DND-41 (cell line): Measurements from ENCODE around the gene TTLL11.

Source experiments
- ATAC-seq: fragments of 200-7000 bp; cut with Tn5 transposase; 3 replicates; pipeline ENCODE4 v1.9.1; 2021; ENCODE audit warnings: low read depth; ENCODE audit not compliant: insufficient read depth
- DNase-seq: peaks from one replicate; pipeline ENCODE4 v3.0.0-alpha.2; 2020
- H2AFZ ChIP-seq: 2 replicates; pipeline ENCODE4 v1.6.0; 2012; ENCODE audit warnings: low read depth, low read length
- H3K27ac ChIP-seq: 2 replicates; pipeline ENCODE4 v1.5.1; 2012; ENCODE audit warnings: low read length, inconsistent platforms
- H3K27me3 ChIP-seq: fragments of 200-600 bp; sonication (generic); 2 replicates; pipeline ENCODE4 v1.6.0; 2012; ENCODE audit warnings: low read length, mild to moderate bottlenecking, inconsistent platforms; ENCODE audit not compliant: insufficient read depth, poor library complexity
- H3K36me3 ChIP-seq: 2 replicates; pipeline ENCODE4 v1.5.1; 2012; ENCODE audit warnings: low read length, inconsistent platforms; ENCODE audit not compliant: insufficient read depth
- H3K4me1 ChIP-seq: 2 replicates; pipeline ENCODE4 v1.5.1; 2012; ENCODE audit warnings: mild to moderate bottlenecking, low read length; ENCODE audit not compliant: insufficient read depth
- H3K4me2 ChIP-seq: 2 replicates; pipeline ENCODE4 v1.6.0; 2012; ENCODE audit warnings: mild to moderate bottlenecking, moderate library complexity, low read length, inconsistent platforms; ENCODE audit not compliant: insufficient read depth
- H3K4me3 ChIP-seq, 2 experiments: fragments of 200-600 bp in 1 of 2; shearing (Covaris generic) in 1 of 2; 2 replicates each; pipeline ENCODE4 v1.5.1; 2012 to 2016; ENCODE audit warnings: inconsistent platforms in 2 of 2, low read length in 2 of 2, mild to moderate bottlenecking in 2 of 2, low read depth in 1 of 2, moderate library complexity in 1 of 2
- H3K79me2 ChIP-seq: 2 replicates; pipeline ENCODE4 v1.6.0; 2012; ENCODE audit warnings: low read length, inconsistent platforms; ENCODE audit not compliant: insufficient read depth
- H3K9ac ChIP-seq: 2 replicates; pipeline ENCODE4 v1.6.0; 2012; ENCODE audit warnings: low read depth, mild to moderate bottlenecking, inconsistent platforms, low read length, moderate library complexity
- H3K9me3 ChIP-seq: 2 replicates; pipeline ENCODE4 v1.5.1; 2012; ENCODE audit warnings: low read length, moderate library complexity, mild to moderate bottlenecking, inconsistent platforms; ENCODE audit not compliant: insufficient read depth, severe bottlenecking
- H4K20me1 ChIP-seq: 2 replicates; pipeline ENCODE4 v1.6.0; 2012; ENCODE audit warnings: low read length; ENCODE audit not compliant: insufficient read depth
- CTCF ChIP-seq: IDR thresholded peaks from 2 replicates; pipeline ENCODE4 v1.5.1; 2012; ENCODE audit warnings: borderline replicate concordance, low read length, moderate library complexity, mild to moderate bottlenecking; ENCODE audit not compliant: poor library complexity, severe bottlenecking; ENCODE audit errors: extremely low read depth
- EZH2 ChIP-seq: IDR thresholded peaks from 3 replicates; pipeline ENCODE4 v1.6.1; 2012; ENCODE audit warnings: borderline replicate concordance, low read depth, mild to moderate bottlenecking, moderate library complexity, low read length, inconsistent platforms; ENCODE audit not compliant: severe bottlenecking

The TTLL11 gene

DNA sequence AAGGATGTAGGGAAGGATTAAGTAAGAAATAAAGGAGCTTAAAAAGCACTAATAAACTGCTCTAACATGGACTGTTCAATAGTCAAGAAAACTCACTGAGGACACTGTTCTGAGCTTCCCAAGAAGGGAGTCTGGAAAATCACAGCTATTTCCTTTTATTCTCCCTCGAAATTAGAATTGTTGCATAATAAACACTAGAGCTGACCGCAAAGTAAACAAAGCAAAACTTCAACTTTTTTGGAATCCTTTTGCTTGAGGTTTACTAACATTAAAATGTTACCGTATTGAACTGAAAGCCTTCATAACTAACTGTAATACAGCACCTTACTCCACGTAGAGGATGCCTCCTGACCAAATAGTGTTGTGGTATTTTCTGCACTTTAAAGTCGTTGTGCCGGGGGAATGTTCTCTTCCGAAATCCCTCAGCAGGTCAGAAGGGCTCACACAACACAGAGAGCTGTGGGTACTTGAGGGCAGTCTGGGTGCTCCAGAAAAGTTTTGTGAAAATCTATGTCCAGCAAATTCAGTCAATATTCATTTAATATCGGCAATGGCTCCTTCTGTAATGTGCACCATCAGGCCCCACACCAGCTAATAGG is 59.2 kb downstream of the TTLL11 start:
- ATAC-seq (no peak), DNase-seq (no peak)
- Histone ChIP-seq H3K4me1 (no peaks in the 10 kb centered on the region), H2AFZ (no peak overlapping the region), H3K9me3 (no peaks in the 10 kb centered on the region), H3K36me3 (no peaks in the 10 kb centered on the region), H3K4me3 (no peak overlapping the region), H3K27me3 (no peaks in the 10 kb centered on the region), H4K20me1 (no peaks in the 10 kb centered on the region), H3K4me2 (no peak overlapping the region), H3K79me2 (no peaks in the 10 kb centered on the region), H3K27ac (no peak overlapping the region), H3K9ac (no peak overlapping the region)
- TF ChIP-seq CTCF: no peak
- no peak for TF ChIP-seq EZH2

DNA sequence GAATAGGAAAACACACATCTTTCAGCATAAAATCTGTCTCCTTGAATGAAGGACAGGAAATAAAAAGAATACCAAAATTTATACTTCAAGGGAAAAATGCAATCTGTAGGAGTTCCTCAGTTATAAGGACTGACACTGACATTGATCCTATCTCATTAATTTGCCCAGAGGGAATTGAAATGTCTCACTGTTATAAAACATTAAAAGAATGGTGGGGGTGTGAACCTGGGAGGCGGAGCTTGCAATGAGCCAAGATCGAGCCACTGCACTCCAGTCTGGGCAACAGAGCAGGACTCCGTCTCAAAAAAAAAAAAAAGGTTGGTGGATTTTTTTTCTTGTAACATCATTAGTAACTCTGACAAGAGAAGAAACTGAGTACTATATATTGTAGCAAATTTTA is 60.8 kb downstream of the TTLL11 start:
- H3K79me2 ChIP-seq: no peaks in the 10 kb centered on the region
- H2AFZ ChIP-seq: no peak overlapping the region
- H3K4me2 ChIP-seq: no peak overlapping the region
- DNase-seq: no peak
- H3K27me3 ChIP-seq: no peaks in the 10 kb centered on the region
- no peak overlapping the region for H3K9ac ChIP-seq
- H3K9me3 ChIP-seq: no peaks in the 10 kb centered on the region
- no peak overlapping the region for H3K27ac ChIP-seq
- no peaks in the 10 kb centered on the region for H3K36me3 ChIP-seq
- TF ChIP-seq EZH2 (no peak), CTCF (no peak)
- H4K20me1 ChIP-seq: no peaks in the 10 kb centered on the region
- no peak for ATAC-seq
- no peak overlapping the region for H3K4me3 ChIP-seq
- H3K4me1 ChIP-seq: no peaks in the 10 kb centered on the region

DNA sequence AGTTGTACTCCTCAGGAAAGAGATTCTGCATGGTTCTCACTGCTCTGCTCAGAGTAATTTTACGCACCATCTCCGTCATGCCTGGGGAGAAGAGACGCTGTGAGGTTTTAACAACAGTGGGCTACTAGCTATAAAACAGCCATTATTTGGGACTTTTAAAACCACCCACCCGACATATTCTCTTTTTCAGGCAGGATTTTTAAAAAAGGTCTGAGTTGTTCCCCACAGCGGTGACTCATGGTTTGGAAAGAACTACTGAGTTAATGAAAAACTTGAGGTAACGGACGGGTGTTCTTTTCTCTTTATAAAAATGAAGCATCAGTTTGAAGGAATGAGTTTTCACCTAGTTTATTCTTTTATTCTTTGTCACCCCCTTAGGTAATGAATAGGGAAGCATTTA is 61.3 kb downstream of the TTLL11 start:
- Histone ChIP-seq H2AFZ (no peak overlapping the region), H3K4me3 (no peak overlapping the region), H3K27ac (no peak overlapping the region), H3K79me2 (no peaks in the 10 kb centered on the region), H3K9me3 (no peaks in the 10 kb centered on the region), H3K36me3 (no peaks in the 10 kb centered on the region), H3K27me3 (no peaks in the 10 kb centered on the region), H3K4me1 (no peaks in the 10 kb centered on the region), H3K9ac (no peak overlapping the region), H4K20me1 (no peaks in the 10 kb centered on the region), H3K4me2 (no peak overlapping the region)
- ATAC-seq: no peak
- TF ChIP-seq CTCF: no peak
- no peak for DNase-seq

DNA sequence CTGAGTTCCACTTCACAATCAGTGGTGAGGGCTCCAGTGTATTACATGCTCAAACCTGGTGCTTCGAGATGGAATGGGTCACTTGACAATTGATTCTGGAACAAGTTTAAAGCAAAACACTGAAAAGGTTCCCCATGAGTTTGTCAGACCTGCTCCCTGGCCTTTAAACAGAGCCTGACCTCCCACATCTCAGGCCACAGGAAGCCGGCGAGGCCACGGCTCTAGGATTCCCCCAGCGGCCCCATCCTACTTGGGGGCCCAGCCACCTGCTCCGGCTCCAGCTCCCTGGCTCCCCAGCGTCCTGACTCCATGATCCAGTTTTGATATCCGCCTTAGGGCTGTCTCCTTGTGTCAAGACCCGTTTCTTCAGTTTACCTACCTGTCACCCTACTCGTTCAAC is 62.0 kb downstream of the TTLL11 start:
- ATAC-seq: no peak
- H4K20me1 ChIP-seq: no peaks in the 10 kb centered on the region

More for the DNA sequence above, 62.0 kb downstream of the TTLL11 start:
- Histone ChIP-seq H3K9ac (no peak overlapping the region), H2AFZ (no peak overlapping the region), H3K27ac (no peak overlapping the region), H3K9me3 (no peaks in the 10 kb centered on the region), H3K27me3 (no peaks in the 10 kb centered on the region), H3K36me3 (no peaks in the 10 kb centered on the region), H3K4me1 (no peaks in the 10 kb centered on the region), H3K4me3 (no peak overlapping the region), H3K4me2 (no peak overlapping the region), H3K79me2 (no peaks in the 10 kb centered on the region)
- no peak for DNase-seq
- TF ChIP-seq CTCF: no peak
- TF ChIP-seq EZH2: no peak
